Astrocyte of the cerebellum (primary cell): ENCODE data around the gene MIA3.

Experiments
- DNase-seq: peaks from one replicate; pipeline ENCODE4 v3.0.0-alpha.2; 2011; ENCODE audit warnings: low read depth
- H3K4me3 ChIP-seq: 2 replicates; pipeline ENCODE4 v1.5.1; 2011; ENCODE audit warnings: mild to moderate bottlenecking, low read depth, low read length, moderate library complexity
- in situ Hi-C: cut with HindIII; loops from 2 replicates; pipeline ENCODE4 v1.10.0; 2017; ENCODE audit warnings: low sequenced_read_pairs
- TF ChIP-seq, protein P1 (sequence below): IDR thresholded peaks from 2 replicates; pipeline ENCODE4 v1.5.1; 2012; ENCODE audit warnings: low read length, low read depth, moderate library complexity, mild to moderate bottlenecking; ENCODE audit errors: missing control alignments

MIA3 gene

GRCh38 chr1:222709700-222710153 is 91.8 kb downstream of the MIA3 start:
- TF ChIP-seq, protein P1, sequence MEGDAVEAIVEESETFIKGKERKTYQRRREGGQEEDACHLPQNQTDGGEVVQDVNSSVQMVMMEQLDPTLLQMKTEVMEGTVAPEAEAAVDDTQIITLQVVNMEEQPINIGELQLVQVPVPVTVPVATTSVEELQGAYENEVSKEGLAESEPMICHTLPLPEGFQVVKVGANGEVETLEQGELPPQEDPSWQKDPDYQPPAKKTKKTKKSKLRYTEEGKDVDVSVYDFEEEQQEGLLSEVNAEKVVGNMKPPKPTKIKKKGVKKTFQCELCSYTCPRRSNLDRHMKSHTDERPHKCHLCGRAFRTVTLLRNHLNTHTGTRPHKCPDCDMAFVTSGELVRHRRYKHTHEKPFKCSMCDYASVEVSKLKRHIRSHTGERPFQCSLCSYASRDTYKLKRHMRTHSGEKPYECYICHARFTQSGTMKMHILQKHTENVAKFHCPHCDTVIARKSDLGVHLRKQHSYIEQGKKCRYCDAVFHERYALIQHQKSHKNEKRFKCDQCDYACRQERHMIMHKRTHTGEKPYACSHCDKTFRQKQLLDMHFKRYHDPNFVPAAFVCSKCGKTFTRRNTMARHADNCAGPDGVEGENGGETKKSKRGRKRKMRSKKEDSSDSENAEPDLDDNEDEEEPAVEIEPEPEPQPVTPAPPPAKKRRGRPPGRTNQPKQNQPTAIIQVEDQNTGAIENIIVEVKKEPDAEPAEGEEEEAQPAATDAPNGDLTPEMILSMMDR, result no peak
- in situ Hi-C loops, result no loop called here
- no peak for DNase-seq
- H3K4me3 ChIP-seq, result no peak overlapping the region

- DNase-seq, result peak; percentile 15
- TF ChIP-seq, protein P1, result no peak
- in situ Hi-C loops, result no loop called here
- H3K4me3 ChIP-seq, result peak overlapping the region; percentile 74
Measured at GRCh38 chr1:222711319-222712252, 93.7 kb downstream of the MIA3 start.

DNA sequence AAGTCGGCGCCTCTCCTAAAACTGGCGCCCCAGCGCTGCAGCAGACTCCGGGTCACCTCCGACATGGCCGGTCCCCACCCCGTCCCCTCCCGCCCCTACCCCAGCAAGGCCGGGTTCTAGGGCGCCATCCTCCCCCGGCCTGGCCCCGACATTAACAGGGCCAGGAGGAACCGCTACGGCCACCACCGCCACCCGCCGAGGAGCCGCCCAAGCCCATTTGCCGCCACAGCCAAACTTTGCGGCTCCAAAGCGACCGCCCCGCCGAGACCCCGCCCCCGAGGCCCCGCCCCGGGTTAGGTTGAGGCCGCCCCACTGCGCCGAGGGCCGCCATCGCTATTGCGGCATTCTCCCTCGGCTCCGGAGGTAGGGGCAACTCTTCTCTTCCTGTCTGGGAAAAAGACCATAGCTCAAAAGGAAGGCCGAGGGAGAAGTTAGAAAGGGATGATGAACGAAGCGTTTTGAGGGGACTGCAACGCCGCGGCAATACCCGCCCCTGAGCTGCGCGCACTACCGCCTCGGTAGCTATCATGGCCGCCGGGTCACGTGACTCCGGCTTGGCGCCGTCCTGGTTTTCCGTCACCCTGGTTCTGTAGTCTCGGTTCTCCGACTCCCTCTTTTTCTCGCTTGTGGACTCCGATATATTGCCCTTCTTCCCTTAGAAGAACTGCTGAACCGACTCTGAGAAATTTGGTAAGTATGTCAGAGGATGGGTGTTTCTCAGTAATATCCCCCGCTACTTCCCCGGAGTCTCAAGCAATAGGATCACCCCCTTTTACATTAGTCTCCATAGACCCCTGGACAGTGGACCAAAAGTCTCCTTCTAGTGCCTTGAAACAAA is 94.6 kb downstream of the MIA3 start, which contains the start of the genes AIDA and BROX:
Gene AIDA (minus strand): TSS at position 239 of the 838 bp plus-strand sequence. CDS start 174 bp downstream, at position 65.
Gene BROX (plus strand): TSS at position 312 of the 838 bp plus-strand sequence. CDS start 3,136 bp downstream, outside the sequence.
- peak; percentile 47 for DNase-seq
- peak within 1 kb of the TSS; percentile 74 for H3K4me3 ChIP-seq
- TF ChIP-seq, protein P1, result no peak
- in situ Hi-C loops, result no loop called here

- TF ChIP-seq, protein P1, result no peak
- DNase-seq, result peak; percentile 93
- in situ Hi-C loops, result no loop called here
- peak overlapping the region; percentile 74 for H3K4me3 ChIP-seq
Measured at GRCh38 chr1:222713091-222713961, 95.4 kb downstream of the MIA3 start.

DNA sequence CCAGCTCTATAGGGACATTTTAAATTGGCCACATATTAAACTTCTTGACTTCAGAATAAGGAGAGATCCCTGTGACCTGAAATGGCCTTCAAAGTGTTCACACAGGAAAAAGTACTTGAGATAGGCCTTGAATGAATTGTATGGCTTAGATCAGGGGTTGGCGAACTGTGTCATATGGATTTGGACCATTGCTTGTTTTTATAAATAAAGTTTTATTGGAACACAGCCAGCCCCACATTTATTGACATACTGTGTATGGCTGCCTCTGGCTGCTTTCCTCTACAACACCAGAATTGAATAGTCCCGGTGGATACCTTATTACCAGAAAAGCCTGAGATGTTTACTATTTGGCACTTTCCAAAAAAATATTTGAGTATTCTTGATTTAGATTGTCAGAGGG is 98.5 kb downstream of the MIA3 start:
- H3K4me3 ChIP-seq, result no peak overlapping the region
- no peak for DNase-seq
- in situ Hi-C loops, result no loop called here
- TF ChIP-seq, protein P1, result no peak
